GM06990 (cell line): ENCODE data around the gene MEF2B.

Experiments
- DNase-seq: peaks from one replicate; pipeline ENCODE4 v3.0.0-alpha.2; 2011; ENCODE audit not compliant: insufficient read length; ENCODE audit errors: extremely low read depth
- H3K27me3 ChIP-seq: replicated peaks from 2 replicates; pipeline ENCODE4 v1.6.0; 2011; ENCODE audit warnings: low read length; ENCODE audit not compliant: control insufficient read depth, insufficient read depth
- H3K36me3 ChIP-seq: 2 replicates; pipeline ENCODE4 v1.5.1; 2011; ENCODE audit warnings: low read length; ENCODE audit not compliant: control insufficient read depth, insufficient read depth
- H3K4me3 ChIP-seq: replicated peaks from 2 replicates; pipeline ENCODE4 v1.5.1; 2011; ENCODE audit warnings: low read depth, mild to moderate bottlenecking, control low read depth, low read length
- TF ChIP-seq, protein P1 (sequence below): IDR thresholded peaks from 2 replicates; pipeline ENCODE4 v1.5.1; 2011; ENCODE audit warnings: low read length, control low read depth, mild to moderate bottlenecking, inconsistent platforms; ENCODE audit not compliant: insufficient read depth, poor library complexity, severe bottlenecking

Gene MEF2B

DNA sequence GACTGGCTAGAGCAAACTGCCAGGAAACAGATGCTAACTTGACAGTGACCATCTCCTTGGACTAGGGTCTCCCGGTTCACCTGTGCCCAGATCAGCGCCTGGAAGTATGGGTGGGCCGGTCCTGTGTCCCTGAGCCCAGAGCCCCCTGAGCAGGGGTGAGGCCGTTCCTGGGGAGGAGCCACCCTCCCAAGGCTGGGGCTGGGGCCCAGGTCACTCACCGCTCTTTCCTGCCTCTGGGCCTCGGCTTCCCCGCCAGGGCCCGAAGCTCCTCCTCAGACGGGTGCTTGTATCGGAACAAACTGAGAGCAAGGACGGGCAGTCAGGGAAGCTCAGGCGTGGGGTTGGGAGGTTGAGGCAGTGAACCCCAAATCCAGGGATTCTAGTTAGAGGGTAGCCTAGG lies 37.2 kb downstream of the MEF2B start:
- TF ChIP-seq, protein P1, sequence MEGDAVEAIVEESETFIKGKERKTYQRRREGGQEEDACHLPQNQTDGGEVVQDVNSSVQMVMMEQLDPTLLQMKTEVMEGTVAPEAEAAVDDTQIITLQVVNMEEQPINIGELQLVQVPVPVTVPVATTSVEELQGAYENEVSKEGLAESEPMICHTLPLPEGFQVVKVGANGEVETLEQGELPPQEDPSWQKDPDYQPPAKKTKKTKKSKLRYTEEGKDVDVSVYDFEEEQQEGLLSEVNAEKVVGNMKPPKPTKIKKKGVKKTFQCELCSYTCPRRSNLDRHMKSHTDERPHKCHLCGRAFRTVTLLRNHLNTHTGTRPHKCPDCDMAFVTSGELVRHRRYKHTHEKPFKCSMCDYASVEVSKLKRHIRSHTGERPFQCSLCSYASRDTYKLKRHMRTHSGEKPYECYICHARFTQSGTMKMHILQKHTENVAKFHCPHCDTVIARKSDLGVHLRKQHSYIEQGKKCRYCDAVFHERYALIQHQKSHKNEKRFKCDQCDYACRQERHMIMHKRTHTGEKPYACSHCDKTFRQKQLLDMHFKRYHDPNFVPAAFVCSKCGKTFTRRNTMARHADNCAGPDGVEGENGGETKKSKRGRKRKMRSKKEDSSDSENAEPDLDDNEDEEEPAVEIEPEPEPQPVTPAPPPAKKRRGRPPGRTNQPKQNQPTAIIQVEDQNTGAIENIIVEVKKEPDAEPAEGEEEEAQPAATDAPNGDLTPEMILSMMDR: no peak
- peaks cover 2% of the 10 kb centered on the region for H3K36me3 ChIP-seq
- no peak for DNase-seq

DNA sequence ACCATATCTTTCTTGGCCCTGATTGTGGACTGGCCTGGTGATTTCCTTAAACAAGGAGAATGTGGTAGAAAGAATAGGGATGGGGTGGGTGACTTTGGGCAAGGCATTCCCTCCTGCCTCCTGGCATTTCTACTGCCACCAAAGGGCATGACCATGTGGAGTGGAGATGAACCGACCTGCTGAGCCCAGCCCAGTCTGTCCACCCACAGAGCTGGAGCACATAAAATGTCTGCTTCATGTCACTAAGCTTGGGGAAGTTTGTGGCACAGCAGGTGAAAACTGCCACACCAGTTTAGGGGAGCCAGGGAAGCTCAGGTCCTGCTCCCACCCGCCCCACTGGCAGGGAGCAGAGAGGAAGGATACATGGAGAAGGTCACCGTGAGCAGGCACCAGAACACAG lies 38.1 kb downstream of the MEF2B start:
- TF ChIP-seq, protein P1: no peak
- peaks cover 2% of the 10 kb centered on the region for H3K36me3 ChIP-seq
- no peak overlapping the region for H3K4me3 ChIP-seq
- H3K27me3 ChIP-seq: no peaks in the 10 kb centered on the region
- no peak for DNase-seq

More for the DNA sequence above, 37.2 kb downstream of the MEF2B start:
- H3K27me3 ChIP-seq: no peaks in the 10 kb centered on the region
- no peak overlapping the region for H3K4me3 ChIP-seq

DNA sequence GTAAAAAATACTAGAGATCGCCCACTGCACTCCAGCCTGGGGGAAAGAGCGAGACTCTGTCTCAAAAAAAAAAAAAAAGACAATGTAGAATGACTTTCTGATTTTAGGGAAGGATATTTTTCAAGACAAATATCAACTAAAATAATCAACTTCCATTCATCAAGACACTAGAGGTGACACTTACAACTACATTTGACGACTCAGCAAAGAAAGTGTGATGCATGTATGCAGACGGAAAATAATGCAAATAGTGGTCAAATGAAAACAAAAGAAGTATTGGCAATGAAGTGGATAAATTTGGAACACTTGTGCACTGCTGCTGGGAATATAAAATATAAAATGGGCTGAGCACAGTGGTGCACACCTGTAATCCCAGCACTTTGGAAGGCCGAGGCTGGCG lies 44.0 kb downstream of the MEF2B start:
- no peaks in the 10 kb centered on the region for H3K27me3 ChIP-seq
- H3K4me3 ChIP-seq: no peak overlapping the region
- peaks cover 2% of the 10 kb centered on the region for H3K36me3 ChIP-seq
- DNase-seq: no peak
- TF ChIP-seq, protein P1: no peak

DNA sequence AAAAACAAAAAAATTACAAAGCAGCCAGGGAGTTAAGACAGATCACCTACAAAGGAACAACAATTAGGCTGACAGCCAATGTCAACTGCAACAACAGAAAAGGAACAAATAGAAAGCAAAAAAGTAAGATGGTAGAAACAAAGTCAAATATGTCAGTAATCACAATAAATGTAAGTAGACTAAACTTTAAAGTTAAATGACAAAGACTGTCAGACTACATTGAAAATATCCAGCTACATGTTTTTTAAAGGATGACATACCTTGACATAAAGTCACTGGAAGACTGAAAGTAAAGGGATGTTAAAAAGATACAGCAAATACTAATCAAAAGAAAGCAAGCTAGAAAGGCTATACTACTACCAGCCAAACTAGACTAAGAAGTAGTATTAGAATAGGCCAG lies 46.7 kb downstream of the MEF2B start:
- H3K27me3 ChIP-seq: no peaks in the 10 kb centered on the region
- H3K4me3 ChIP-seq: no peak overlapping the region
- TF ChIP-seq, protein P1: no peak
- H3K36me3 ChIP-seq: peaks cover 5% of the 10 kb centered on the region
- DNase-seq: no peak

DNA sequence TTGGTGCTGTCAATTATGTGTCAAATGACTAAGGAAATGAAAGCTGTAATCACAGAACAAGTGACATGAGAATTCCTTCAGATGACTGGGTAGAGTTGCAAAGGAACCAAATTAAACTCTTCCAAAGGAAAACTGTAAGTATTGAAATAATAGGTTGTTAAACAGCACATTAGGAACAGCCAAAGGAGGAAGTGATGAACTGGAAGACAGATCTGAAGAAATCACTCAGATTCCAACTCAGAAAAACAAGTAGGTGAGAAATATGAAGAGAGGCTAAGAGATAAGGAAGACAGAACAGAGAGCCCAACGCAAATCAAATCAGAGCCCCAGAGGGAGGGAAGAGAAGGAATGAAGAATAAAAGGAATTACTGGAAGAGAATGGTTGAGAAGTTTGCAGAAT lies 47.2 kb downstream of the MEF2B start:
- TF ChIP-seq, protein P1: no peak
- Histone ChIP-seq H3K4me3 (no peak overlapping the region), H3K36me3 (peaks cover 5% of the 10 kb centered on the region), H3K27me3 (no peaks in the 10 kb centered on the region)
- DNase-seq: no peak

DNA sequence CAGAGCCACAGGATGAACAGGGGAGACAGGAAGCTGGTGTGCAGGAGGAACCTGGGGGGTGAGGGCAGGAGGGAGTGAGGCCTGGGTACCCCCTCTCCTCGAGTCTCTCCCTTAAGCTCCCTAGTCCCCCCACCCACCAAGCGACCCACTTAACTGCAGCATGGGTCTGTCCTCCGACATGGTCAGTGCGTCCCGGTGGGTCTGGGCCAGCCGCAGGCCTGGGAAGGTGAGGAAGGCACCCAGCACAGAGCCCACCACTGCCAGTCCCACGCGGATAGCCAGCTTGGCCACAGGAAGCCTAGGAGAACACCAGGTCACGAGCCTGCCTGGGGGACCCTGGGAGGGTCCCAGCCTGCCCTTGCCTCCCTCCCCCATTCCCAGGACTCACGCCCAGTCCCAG lies 48.7 kb downstream of the MEF2B start:
- no peaks in the 10 kb centered on the region for H3K27me3 ChIP-seq
- no peak overlapping the region for H3K4me3 ChIP-seq
- TF ChIP-seq, protein P1: no peak
- peaks cover 5% of the 10 kb centered on the region for H3K36me3 ChIP-seq
- no peak for DNase-seq
